ENCODE data around the gene TEKTIP1. TPM values are rescaled to one million over a fixed set of nuclear protein-coding genes. Genes with fewer than 3 reads are reported as not detected.

Gene TEKTIP1
- total and polyA plus RNA-seq, 2 donors (not counting 1 experiment from before 2014, with no cell fraction given), result 6.3 to 17.3 TPM

GRCh38 chr19:3530389-3530788 is 8.6 kb upstream of the TEKTIP1 start:
- WGBS (ENCODE audit: insufficient coverage), result over 99% methylated on average over 12 of the region's 12 CpGs
- no peak for ATAC-seq (ENCODE audit: low read depth)

GRCh38 chr19:3531716-3532115 is 7.3 kb upstream of the TEKTIP1 start:
- ChIA-PET POLR2A (no interaction called here), CTCF (no interaction called here)
- Mint-ChIP-seq H3K27me3 (no peaks in the 10 kb centered on the region), H3K4me3 (no peak overlapping the region), H3K27ac (no peak overlapping the region), H3K4me1 (no peaks in the 10 kb centered on the region), H3K9me3 (ENCODE audit: insufficient read depth) (no peaks in the 10 kb centered on the region)
- Histone ChIP-seq H4K20me1 (ENCODE audit: control insufficient read depth, insufficient read depth, low read length, poor library complexity, severe bottlenecking) (peaks cover 35% of the 10 kb centered on the region), H3K9ac (ENCODE audit: low read length) (no peak overlapping the region), H2AFZ (ENCODE audit: insufficient read depth, low read depth, low read length, poor library complexity, severe bottlenecking) (no peak overlapping the region), H3K36me3 (replicated peaks in 1 of 2; ENCODE audit: control extremely low read depth in 1 of 2, control insufficient read depth in 1 of 2, extremely low read depth in 1 of 2, insufficient read depth in 2 of 2, low read length in 1 of 2) (peaks cover 0 to 60% of the 10 kb centered on the region in 2 experiments), H3K27ac (ENCODE audit: low read length in 2 of 2) (no peak overlapping the region), H3K4me2 (replicated peaks; ENCODE audit: low read depth, low read length, poor library complexity, severe bottlenecking) (no peak overlapping the region), H3K4me1 (ENCODE audit: control insufficient read depth in 2 of 2, insufficient read depth in 2 of 2, low read length in 2 of 2) (no peaks in the 10 kb centered on the region), H3K9me3 (ENCODE audit: control extremely low read depth in 1 of 3, control insufficient read depth in 2 of 3, insufficient read depth in 1 of 3, low read length in 2 of 3) (no peaks in the 10 kb centered on the region), H3K4me3 (ENCODE audit: control extremely low read depth in 1 of 5, extremely low read depth in 1 of 5, insufficient read depth in 1 of 5, low read depth in 2 of 5, low read length in 4 of 5) (no peak overlapping the region), H3K27me3 (replicated peaks in 1 of 4; ENCODE audit: control extremely low read depth in 1 of 4, control insufficient read depth in 3 of 4, insufficient read depth in 4 of 4, low read length in 3 of 4) (no peaks in the 10 kb centered on the region), H3K79me2 (ENCODE audit: control insufficient read depth, insufficient read depth, low read length) (peaks cover 15% of the 10 kb centered on the region)
- no peak for TF ChIP-seq EZH2 (IDR thresholded peaks at IDR 0.05; ENCODE audit: borderline replicate concordance, insufficient read depth, low read depth, low read length, poor library complexity, severe bottlenecking)
- TF ChIP-seq CTCF (IDR thresholded peaks at IDR 0.05), result no peak
- ATAC-seq (ENCODE audit: low read depth) (no peak), DNase-seq (no peak)
- WGBS (ENCODE audit: insufficient coverage), result 98% methylated on average over 29 of the region's 29 CpGs
- intact Hi-C loops (cut with micrococcal nuclease), result no loop called here

More at GRCh38 chr19:3530389-3530788, 8.6 kb upstream of the TEKTIP1 start:
- Histone ChIP-seq H3K79me2 (ENCODE audit: control insufficient read depth, insufficient read depth, low read length) (peaks cover 15% of the 10 kb centered on the region), H3K27me3 (replicated peaks in 1 of 4; ENCODE audit: control extremely low read depth in 1 of 4, control insufficient read depth in 3 of 4, insufficient read depth in 4 of 4, low read length in 3 of 4) (no peaks in the 10 kb centered on the region), H3K9me3 (ENCODE audit: control extremely low read depth in 1 of 3, control insufficient read depth in 2 of 3, insufficient read depth in 1 of 3, low read length in 2 of 3) (no peaks in the 10 kb centered on the region), H3K4me3 (ENCODE audit: control extremely low read depth in 1 of 5, extremely low read depth in 1 of 5, insufficient read depth in 1 of 5, low read depth in 2 of 5, low read length in 4 of 5) (no peak overlapping the region), H4K20me1 (ENCODE audit: control insufficient read depth, insufficient read depth, low read length, poor library complexity, severe bottlenecking) (peaks cover 40% of the 10 kb centered on the region), H3K4me2 (replicated peaks; ENCODE audit: low read depth, low read length, poor library complexity, severe bottlenecking) (no peak overlapping the region), H3K36me3 (replicated peaks in 1 of 2; ENCODE audit: control extremely low read depth in 1 of 2, control insufficient read depth in 1 of 2, extremely low read depth in 1 of 2, insufficient read depth in 2 of 2, low read length in 1 of 2) (peaks cover 0 to 69% of the 10 kb centered on the region in 2 experiments), H3K4me1 (ENCODE audit: control insufficient read depth in 2 of 2, insufficient read depth in 2 of 2, low read length in 2 of 2) (no peaks in the 10 kb centered on the region), H3K9ac (ENCODE audit: low read length) (no peak overlapping the region), H3K27ac (ENCODE audit: low read length in 2 of 2) (no peak overlapping the region), H2AFZ (ENCODE audit: insufficient read depth, low read depth, low read length, poor library complexity, severe bottlenecking) (no peak overlapping the region)
- H3K4me1 Mint-ChIP-seq, result no peaks in the 10 kb centered on the region
- CTCF ChIA-PET, result no interaction called here
- TF ChIP-seq EZH2 (IDR thresholded peaks at IDR 0.05; ENCODE audit: borderline replicate concordance, insufficient read depth, low read depth, low read length, poor library complexity, severe bottlenecking) (no peak), CTCF (IDR thresholded peaks at IDR 0.05) (no peak)
- no peaks in the 10 kb centered on the region for H3K27me3 Mint-ChIP-seq
- no peak for DNase-seq
- no peak overlapping the region for H3K27ac Mint-ChIP-seq
- POLR2A ChIA-PET, result no interaction called here
- no peaks in the 10 kb centered on the region for H3K9me3 Mint-ChIP-seq (ENCODE audit: insufficient read depth)
- H3K4me3 Mint-ChIP-seq, result no peak overlapping the region
- intact Hi-C loops (cut with micrococcal nuclease), result no loop called here

All from B cell (primary cell).